DMS79 (cell line): ENCODE results near the gene TPO.

ENCODE experiments used
- DNase-seq: peaks from one replicate; lab custom pipeline; 2025; lab: John Stamatoyannopoulos, UW

TPO gene

GRCh38 chr2:1450915-1451314 lies 37.7 kb downstream of the TPO start:
- DNase-seq: no peak

GRCh38 chr2:1451422-1451821 lies 38.2 kb downstream of the TPO start:
- no peak for DNase-seq

GRCh38 chr2:1453561-1453960 lies 40.3 kb downstream of the TPO start:
- DNase-seq: no peak

GRCh38 chr2:1454346-1454745 lies 41.1 kb downstream of the TPO start:
- no peak for DNase-seq

GRCh38 chr2:1455466-1455865 lies 42.2 kb downstream of the TPO start:
- DNase-seq: peak; percentile 38

GRCh38 chr2:1458432-1458831 lies 45.2 kb downstream of the TPO start:
- no peak for DNase-seq

- DNase-seq: no peak
These were observed 46.5 kb downstream of the TPO start for GRCh38 chr2:1459727-1460126.

GRCh38 chr2:1460851-1461418 lies 47.7 kb downstream of the TPO start:
- no peak for DNase-seq

GRCh38 chr2:1461507-1462390 lies 48.5 kb downstream of the TPO start:
- no peak for DNase-seq

GRCh38 chr2:1462994-1463393 lies 49.7 kb downstream of the TPO start:
- DNase-seq: no peak

GRCh38 chr2:1472350-1472749 lies 59.1 kb downstream of the TPO start:
- DNase-seq: no peak

GRCh38 chr2:1476617-1477195 lies 63.4 kb downstream of the TPO start:
- no peak for DNase-seq

GRCh38 chr2:1477196-1478040 lies 64.2 kb downstream of the TPO start:
- DNase-seq: no peak

- no peak for DNase-seq
These were observed 65.3 kb downstream of the TPO start for GRCh38 chr2:1478311-1479305.

- no peak for DNase-seq
These were observed 66.1 kb downstream of the TPO start for GRCh38 chr2:1479346-1479745.

GRCh38 chr2:1480671-1481076 lies 67.4 kb downstream of the TPO start:
- no peak for DNase-seq

GRCh38 chr2:1481406-1482252 lies 68.4 kb downstream of the TPO start:
- DNase-seq: no peak

- no peak for DNase-seq
These were observed 69.0 kb downstream of the TPO start for GRCh38 chr2:1482253-1482675.

- no peak for DNase-seq
These were observed 69.7 kb downstream of the TPO start for GRCh38 chr2:1482981-1483380.

- DNase-seq: no peak
These were observed 70.3 kb downstream of the TPO start for GRCh38 chr2:1483551-1483950.
